Transverse colon (tissue), 4 donors: ENCODE results near the gene TRIM56. TPM values are rescaled to one million over a fixed set of nuclear protein-coding genes. Genes with fewer than 3 reads are reported as not detected.

Experiments
- DNase-seq: peaks from one replicate; pipeline ENCODE4 v3.0.0-alpha.2; 2019
- H3K27ac ChIP-seq, 4 donors: fragments of 200-600 bp; sonication (generic); 2 replicates each; pipeline ENCODE4 v1.5.1; 2016 to 2018; ENCODE audit warnings: inconsistent platforms in 4 of 4
- H3K27me3 ChIP-seq: fragments of 200-600 bp; sonication (generic); 2 replicates; pipeline ENCODE4 v1.5.1; 2017; ENCODE audit warnings: inconsistent platforms
- H3K36me3 ChIP-seq, 4 donors: fragments of 200-600 bp; sonication (generic); 2 replicates each; pipeline ENCODE4 v1.5.1; 2017 to 2019; ENCODE audit warnings: inconsistent platforms in 4 of 4
- H3K4me1 ChIP-seq, 4 donors: fragments of 200-600 bp; sonication (generic); 2 replicates each; pipeline ENCODE4 v1.5.1; 2017 to 2020; ENCODE audit warnings: inconsistent platforms in 4 of 4
- H3K4me3 ChIP-seq, 4 donors: fragments of 200-600 bp; sonication (generic); 1 replicate in 1 of 4; 2 replicates in 3 of 4; pipeline versions ENCODE4 v1.5.1 to v1.6.1; 2017 to 2019; ENCODE audit warnings: inconsistent platforms in 4 of 4
- H3K9me3 ChIP-seq, 2 donors: fragments of 200-600 bp; sonication (generic); 2 replicates each; pipeline ENCODE4 v1.5.1; 2017 to 2019; ENCODE audit warnings: inconsistent platforms in 2 of 2
- EP300 ChIP-seq: sonication (generic); formaldehyde crosslinking; IDR thresholded peaks from one replicate; pipeline ENCODE4 v1.6.1; 2017; ENCODE audit warnings: antibody characterized with exemption, low read depth
- POLR2A ChIP-seq: fragments of 450-650 bp; IDR thresholded peaks from one replicate; pipeline ENCODE4 v1.6.1; 2016; ENCODE audit warnings: antibody characterized with exemption, mild to moderate bottlenecking, moderate library complexity
- POLR2AphosphoS5 ChIP-seq, 3 donors: sonication (generic); formaldehyde crosslinking; IDR thresholded peaks; one replicate each; pipeline ENCODE4 v1.6.1; 2016; ENCODE audit warnings: antibody characterized with exemption in 3 of 3
- WGBS, 2 donors: methylation state at CpG; one replicate each; pipeline ENCODE4 v1.1.5; 2018; ENCODE audit warnings: low coverage in 1 of 2; 5-methylcytosine and 5-hydroxymethylcytosine counted together
- in situ Hi-C, 4 donors: fragments of 200-750 bp; cut with MboI; loops; one replicate each; pipeline versions ENCODE4 v1.15.0 to v1.15.1; 2017; ENCODE audit warnings: low sequenced_read_pairs in 3 of 4, low pct_ligation_motif_present in 1 of 4, low pct_unique_long_range_greater_than_20kb in 1 of 4
- intact Hi-C: fragments of 100-400 bp; cut with DNase I; formaldehyde crosslinking; loops from one replicate; pipeline ENCODE4 v1.15.1; 2023; ENCODE audit warnings: low total_unique reads
- total RNA-seq, 4 donors: library from RNA; depleted of rRNA; stranded (reverse); fragments of >200 nt; gene quantifications; one replicate each; pipeline ENCODE4 v1.1.0, GENCODE V29; 2016
- TF ChIP-seq, protein P1 (sequence below), 5 experiments: fragments of 200-600 bp in 3 of 5; fragments of 450-650 bp in 2 of 5; sonication (generic) in 3 of 5; IDR thresholded peaks; 1 replicate in 2 of 5; 2 replicates in 3 of 5; pipeline ENCODE4 v1.5.1; 2016 to 2017; ENCODE audit warnings: antibody characterized with exemption in 5 of 5, inconsistent platforms in 3 of 5, mild to moderate bottlenecking in 2 of 5, moderate library complexity in 1 of 5

TRIM56 gene
- total RNA-seq, 4 donors from 2014 or later: 23.8 to 50.0 (median 35.1) TPM

DNA sequence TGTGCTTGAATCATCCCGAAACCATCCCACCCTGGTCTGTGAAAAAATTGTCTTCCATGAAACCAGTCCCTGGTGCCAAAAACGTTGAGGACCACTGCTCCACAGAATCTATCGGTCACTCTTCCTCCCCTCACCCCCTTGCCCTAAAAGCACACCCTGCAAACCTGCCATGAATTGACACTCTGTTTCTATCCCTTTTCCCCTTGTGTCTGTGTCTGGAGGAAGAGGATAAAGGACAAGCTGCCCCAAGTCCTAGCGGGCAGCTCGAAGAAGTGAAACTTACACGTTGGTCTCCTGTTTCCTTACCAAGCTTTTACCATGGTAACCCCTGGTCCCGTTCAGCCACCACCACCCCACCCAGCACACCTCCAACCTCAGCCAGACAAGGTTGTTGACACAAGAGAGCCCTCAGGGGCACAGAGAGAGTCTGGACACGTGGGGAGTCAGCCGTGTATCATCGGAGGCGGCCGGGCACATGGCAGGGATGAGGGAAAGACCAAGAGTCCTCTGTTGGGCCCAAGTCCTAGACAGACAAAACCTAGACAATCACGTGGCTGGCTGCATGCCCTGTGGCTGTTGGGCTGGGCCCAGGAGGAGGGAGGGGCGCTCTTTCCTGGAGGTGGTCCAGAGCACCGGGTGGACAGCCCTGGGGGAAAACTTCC, 40.8 kb downstream of the TRIM56 start:
- in situ Hi-C loops (loop anchor here in 1 of 4 donors (25.0 kb wide), 1 partner anchor 161 kb away; no protein-coding TSS in a partner anchor), intact Hi-C loops (no loop called here)
- WGBS, 2 donors: 29 to 37% methylated on average over 5 to 15 of the region's 15 CpGs
- peak; percentile 23 for DNase-seq
- Histone ChIP-seq H3K36me3 (no peaks in the 10 kb centered on the region), H3K4me3 (no peak overlapping the region), H3K27me3 (peaks cover 6% of the 10 kb centered on the region), H3K9me3 (no peaks in the 10 kb centered on the region), H3K27ac (peak overlapping the region; percentile 59 to 74 (median 63)), H3K4me1 (peaks cover 16 to 49% (median 23%) of the 10 kb centered on the region in 4 donors)
- TF ChIP-seq POLR2A: no peak
- TF ChIP-seq, protein P1, sequence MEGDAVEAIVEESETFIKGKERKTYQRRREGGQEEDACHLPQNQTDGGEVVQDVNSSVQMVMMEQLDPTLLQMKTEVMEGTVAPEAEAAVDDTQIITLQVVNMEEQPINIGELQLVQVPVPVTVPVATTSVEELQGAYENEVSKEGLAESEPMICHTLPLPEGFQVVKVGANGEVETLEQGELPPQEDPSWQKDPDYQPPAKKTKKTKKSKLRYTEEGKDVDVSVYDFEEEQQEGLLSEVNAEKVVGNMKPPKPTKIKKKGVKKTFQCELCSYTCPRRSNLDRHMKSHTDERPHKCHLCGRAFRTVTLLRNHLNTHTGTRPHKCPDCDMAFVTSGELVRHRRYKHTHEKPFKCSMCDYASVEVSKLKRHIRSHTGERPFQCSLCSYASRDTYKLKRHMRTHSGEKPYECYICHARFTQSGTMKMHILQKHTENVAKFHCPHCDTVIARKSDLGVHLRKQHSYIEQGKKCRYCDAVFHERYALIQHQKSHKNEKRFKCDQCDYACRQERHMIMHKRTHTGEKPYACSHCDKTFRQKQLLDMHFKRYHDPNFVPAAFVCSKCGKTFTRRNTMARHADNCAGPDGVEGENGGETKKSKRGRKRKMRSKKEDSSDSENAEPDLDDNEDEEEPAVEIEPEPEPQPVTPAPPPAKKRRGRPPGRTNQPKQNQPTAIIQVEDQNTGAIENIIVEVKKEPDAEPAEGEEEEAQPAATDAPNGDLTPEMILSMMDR (IDR thresholded peaks at IDR 0.05): no peak
- no peak for TF ChIP-seq POLR2AphosphoS5 (IDR thresholded peaks at IDR 0.05)
- no peak for TF ChIP-seq EP300

DNA sequence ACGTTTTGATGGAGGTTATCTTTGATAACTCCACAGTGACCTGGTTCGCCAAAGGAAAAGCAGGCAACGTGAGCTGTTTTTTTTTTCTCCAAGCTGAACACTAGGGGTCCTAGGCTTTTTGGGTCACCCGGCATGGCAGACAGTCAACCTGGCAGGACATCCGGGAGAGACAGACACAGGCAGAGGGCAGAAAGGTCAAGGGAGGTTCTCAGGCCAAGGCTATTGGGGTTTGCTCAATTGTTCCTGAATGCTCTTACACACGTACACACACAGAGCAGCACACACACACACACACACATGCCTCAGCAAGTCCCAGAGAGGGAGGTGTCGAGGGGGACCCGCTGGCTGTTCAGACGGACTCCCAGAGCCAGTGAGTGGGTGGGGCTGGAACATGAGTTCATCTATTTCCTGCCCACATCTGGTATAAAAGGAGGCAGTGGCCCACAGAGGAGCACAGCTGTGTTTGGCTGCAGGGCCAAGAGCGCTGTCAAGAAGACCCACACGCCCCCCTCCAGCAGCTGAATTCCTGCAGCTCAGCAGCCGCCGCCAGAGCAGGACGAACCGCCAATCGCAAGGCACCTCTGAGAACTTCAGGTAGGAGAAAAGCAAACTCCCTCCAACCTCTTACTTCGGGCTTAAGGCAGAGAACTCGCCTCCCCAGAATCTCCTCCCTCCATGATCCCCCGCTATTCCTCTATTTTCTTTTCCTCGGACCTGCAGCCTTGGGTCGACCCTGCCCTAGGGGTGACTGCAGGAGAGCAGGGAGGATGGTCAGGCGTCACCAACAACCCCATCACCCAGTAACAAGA, 41.6 kb downstream of the TRIM56 start, which contains the start of gene SERPINE1:
SERPINE1 (plus strand) TSS at position 454 of the 809 bp plus-strand sequence. CDS start 1,290 bp downstream, outside the sequence.
- intact Hi-C loops (no loop called here), in situ Hi-C loops (loop anchor here in 1 of 4 donors (25.0 kb wide), 1 partner anchor 160 kb away; no protein-coding TSS in a partner anchor)
- H3K27ac ChIP-seq: peak within 1 kb of the TSS; percentile 59 to 74 (median 63)
- H3K9me3 ChIP-seq: no peaks in the 10 kb centered on the region
- peak within 1 kb of the TSS in 1 of 4 donors; percentile 20 for H3K4me3 ChIP-seq
- peak; percentile 74 for DNase-seq
- peaks cover 16 to 44% (median 21%) of the 10 kb centered on the region in 4 donors for H3K4me1 ChIP-seq
- H3K27me3 ChIP-seq: peaks cover 6% of the 10 kb centered on the region
- no peaks in the 10 kb centered on the region for H3K36me3 ChIP-seq
- WGBS, 2 donors: 11% methylated on average over 22 of the region's 22 CpGs; no CpG with 5 or more reads in 1 of the 2 donors
- TF ChIP-seq POLR2AphosphoS5 (IDR thresholded peaks at IDR 0.05): peak; percentile 58 to 77 (median 72)
- TF ChIP-seq, protein P1 (IDR thresholded peaks at IDR 0.05): no peak
- TF ChIP-seq POLR2A: peak; percentile 69
- TF ChIP-seq EP300: no peak

DNA sequence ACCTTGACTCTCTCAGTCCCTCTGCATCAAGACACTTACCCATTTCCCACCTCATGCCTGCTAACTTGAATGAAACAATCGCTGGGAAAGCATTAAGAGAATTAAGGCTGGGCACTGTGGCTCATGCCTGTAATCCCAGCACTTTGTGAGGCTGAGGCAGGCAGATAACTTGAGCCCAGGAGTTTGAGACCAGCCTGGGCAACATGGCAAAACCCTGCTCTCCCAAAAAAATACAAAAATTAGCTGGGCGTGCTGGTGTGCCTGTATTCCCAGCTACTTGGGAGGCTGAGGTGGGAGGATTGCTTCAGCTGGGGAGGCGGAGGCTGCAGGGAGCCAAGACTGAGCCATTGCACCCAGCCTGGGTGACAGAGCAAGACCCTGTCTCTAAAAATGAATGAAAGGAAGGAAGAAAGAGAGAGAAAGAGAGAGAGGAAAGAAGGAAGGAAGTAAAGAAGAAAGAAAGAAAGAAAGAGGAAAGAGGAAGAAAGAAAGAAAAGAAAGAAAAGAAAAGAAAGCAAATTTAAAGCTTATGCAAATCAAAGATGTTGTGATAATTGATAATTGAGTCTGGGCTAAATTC, 42.3 kb downstream of the TRIM56 start:
- TF ChIP-seq, protein P1 (IDR thresholded peaks at IDR 0.05): no peak
- 72% methylated on average over 3 of the region's 3 CpGs; no CpG with 5 or more reads in 1 of the 2 donors for WGBS, 2 donors
- Histone ChIP-seq H3K36me3 (no peaks in the 10 kb centered on the region), H3K27ac (peak overlapping the region; percentile 46 to 59 (median 50)), H3K27me3 (peaks cover 6% of the 10 kb centered on the region), H3K9me3 (no peaks in the 10 kb centered on the region), H3K4me3 (peak overlapping the region in 1 of 4 donors; percentile 20), H3K4me1 (peaks cover 16 to 37% (median 18%) of the 10 kb centered on the region in 4 donors)
- DNase-seq: no peak
- intact Hi-C loops: no loop called here
- in situ Hi-C loops: loop anchor here in 1 of 4 donors (25.0 kb wide), 1 partner anchor 160 kb away; no protein-coding TSS in a partner anchor
